ENCODE measurements around the gene SFRP5. TPM values are rescaled to one million over a fixed set of nuclear protein-coding genes. Genes with fewer than 3 reads are reported as not detected.

SFRP5 gene
- total RNA-seq, 2 donors from 2014 or later, result 163 to 226 TPM

DNA sequence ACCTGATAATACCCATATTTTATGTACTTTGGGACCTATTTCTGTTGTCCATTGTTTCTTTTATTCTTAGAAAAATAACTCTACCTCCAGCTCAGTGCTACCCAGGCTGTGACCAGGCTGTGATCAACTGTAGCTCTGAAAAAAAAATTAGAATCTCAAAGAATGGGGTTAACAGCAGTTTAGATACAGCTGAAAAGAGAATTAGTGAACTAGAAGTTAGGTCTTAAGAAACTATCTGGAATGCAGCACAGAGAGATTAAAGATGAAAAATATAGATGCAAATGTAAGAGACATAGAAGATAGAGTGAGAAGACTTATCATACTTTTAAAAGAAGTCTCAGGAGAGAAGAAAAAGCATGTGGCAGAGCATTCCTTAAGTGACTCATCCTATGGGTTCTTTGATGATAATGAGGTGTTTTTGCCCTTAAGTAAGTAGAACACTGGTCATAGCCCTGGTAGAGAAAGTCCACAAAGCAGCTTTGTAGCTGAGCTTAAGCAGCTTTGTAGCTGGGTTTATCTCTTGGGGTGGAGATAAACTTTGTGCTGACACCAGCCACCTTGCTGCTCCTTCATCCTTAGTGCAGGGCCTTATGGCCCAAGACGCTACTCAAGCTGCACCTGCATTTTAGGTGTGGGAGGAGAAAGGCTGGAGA, 27.3 kb upstream of the SFRP5 start:
- Histone ChIP-seq H3K4me1 (peaks cover 7% of the 10 kb centered on the region), H3K9me3 (peaks cover 0 to 8% (median 0%) of the 10 kb centered on the region in 3 donors), H3K4me3 (no peak overlapping the region), H3K27ac (no peak overlapping the region), H3K36me3 (replicated peaks in 1 of 2; ENCODE audit: insufficient read depth in 1 of 2, low read depth in 2 of 2) (no peaks in the 10 kb centered on the region), H3K27me3 (no peaks in the 10 kb centered on the region)
- no peak for TF ChIP-seq POLR2A (IDR thresholded peaks at IDR 0.05)
- TF ChIP-seq, protein P1, sequence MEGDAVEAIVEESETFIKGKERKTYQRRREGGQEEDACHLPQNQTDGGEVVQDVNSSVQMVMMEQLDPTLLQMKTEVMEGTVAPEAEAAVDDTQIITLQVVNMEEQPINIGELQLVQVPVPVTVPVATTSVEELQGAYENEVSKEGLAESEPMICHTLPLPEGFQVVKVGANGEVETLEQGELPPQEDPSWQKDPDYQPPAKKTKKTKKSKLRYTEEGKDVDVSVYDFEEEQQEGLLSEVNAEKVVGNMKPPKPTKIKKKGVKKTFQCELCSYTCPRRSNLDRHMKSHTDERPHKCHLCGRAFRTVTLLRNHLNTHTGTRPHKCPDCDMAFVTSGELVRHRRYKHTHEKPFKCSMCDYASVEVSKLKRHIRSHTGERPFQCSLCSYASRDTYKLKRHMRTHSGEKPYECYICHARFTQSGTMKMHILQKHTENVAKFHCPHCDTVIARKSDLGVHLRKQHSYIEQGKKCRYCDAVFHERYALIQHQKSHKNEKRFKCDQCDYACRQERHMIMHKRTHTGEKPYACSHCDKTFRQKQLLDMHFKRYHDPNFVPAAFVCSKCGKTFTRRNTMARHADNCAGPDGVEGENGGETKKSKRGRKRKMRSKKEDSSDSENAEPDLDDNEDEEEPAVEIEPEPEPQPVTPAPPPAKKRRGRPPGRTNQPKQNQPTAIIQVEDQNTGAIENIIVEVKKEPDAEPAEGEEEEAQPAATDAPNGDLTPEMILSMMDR (IDR thresholded peaks at IDR 0.05), result no peak
- DNase-seq, result no peak
- WGBS, 2 donors, result 100% methylated on average over 1 of the region's 1 CpG
- ATAC-seq, result no peak
- intact Hi-C loops (cut with DNase I), result no loop called here

DNA sequence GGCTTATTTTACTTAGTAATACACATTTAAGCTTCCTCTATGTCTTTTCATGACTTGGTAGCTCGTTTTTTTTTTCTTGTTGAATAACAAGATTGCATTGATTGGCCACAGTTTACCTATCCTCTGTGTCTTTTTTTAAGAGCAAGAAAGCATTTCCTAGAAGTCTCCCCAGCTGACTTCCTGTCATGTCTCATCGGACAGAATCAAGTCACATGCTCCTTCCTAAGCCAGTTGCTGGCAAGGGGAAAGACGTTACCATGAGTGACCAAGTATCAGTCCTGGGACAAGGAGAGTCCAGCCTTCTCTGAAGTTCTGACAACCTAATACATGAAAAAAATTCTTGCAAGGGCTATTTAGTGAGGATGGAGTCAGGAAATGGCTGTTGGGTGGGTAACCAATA, 24.9 kb upstream of the SFRP5 start:
- intact Hi-C loops (cut with DNase I), result no loop called here
- Histone ChIP-seq H3K27me3 (no peaks in the 10 kb centered on the region), H3K4me3 (no peak overlapping the region), H3K27ac (no peak overlapping the region), H3K9me3 (peaks cover 0 to 8% (median 0%) of the 10 kb centered on the region in 3 donors), H3K36me3 (replicated peaks in 1 of 2; ENCODE audit: insufficient read depth in 1 of 2, low read depth in 2 of 2) (no peaks in the 10 kb centered on the region), H3K4me1 (peaks cover 28% of the 10 kb centered on the region)
- TF ChIP-seq, protein P1 (IDR thresholded peaks at IDR 0.05), result no peak
- TF ChIP-seq POLR2A (IDR thresholded peaks at IDR 0.05), result no peak
- no peak for ATAC-seq
- DNase-seq, result no peak
- WGBS, 2 donors, result 35 to 42% methylated on average over 3 of the region's 3 CpGs

DNA sequence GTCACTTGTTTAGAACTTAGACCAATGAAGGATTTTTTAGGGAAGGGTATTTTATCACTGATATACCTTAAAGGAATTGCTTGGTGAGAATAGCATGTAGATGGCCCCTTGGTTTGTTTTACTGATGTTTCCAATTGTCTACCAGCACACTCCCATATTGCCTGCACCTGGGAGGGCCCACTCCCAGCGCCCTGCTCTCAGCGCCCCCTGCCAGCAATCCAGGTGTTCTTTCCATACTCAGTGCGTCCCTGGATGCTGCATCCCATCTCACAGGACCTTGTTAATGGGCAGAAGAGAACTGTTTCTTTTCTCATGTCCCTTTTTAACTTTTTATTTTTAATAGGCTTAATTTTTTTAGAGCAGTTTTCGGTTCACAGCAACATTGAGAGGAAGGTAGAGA, 24.1 kb upstream of the SFRP5 start:
- DNase-seq (peak in 1 of 4 donors; percentile 56), ATAC-seq (no peak)
- TF ChIP-seq, protein P1 (IDR thresholded peaks at IDR 0.05), result peak in 2 of 7 experiments; percentile 10 to 35
- TF ChIP-seq POLR2A (IDR thresholded peaks at IDR 0.05), result no peak
- peaks cover 29% of the 10 kb centered on the region for H3K4me1 ChIP-seq
- H3K27ac ChIP-seq, result no peak overlapping the region
- peaks cover 0 to 8% (median 0%) of the 10 kb centered on the region in 3 donors for H3K9me3 ChIP-seq
- WGBS, 2 donors, result 81 to 84% methylated on average over 4 of the region's 4 CpGs
- intact Hi-C loops (cut with DNase I), result no loop called here
- no peaks in the 10 kb centered on the region for H3K27me3 ChIP-seq
- H3K4me3 ChIP-seq, result no peak overlapping the region
- no peaks in the 10 kb centered on the region for H3K36me3 ChIP-seq (replicated peaks in 1 of 2; ENCODE audit: insufficient read depth in 1 of 2, low read depth in 2 of 2)

DNA sequence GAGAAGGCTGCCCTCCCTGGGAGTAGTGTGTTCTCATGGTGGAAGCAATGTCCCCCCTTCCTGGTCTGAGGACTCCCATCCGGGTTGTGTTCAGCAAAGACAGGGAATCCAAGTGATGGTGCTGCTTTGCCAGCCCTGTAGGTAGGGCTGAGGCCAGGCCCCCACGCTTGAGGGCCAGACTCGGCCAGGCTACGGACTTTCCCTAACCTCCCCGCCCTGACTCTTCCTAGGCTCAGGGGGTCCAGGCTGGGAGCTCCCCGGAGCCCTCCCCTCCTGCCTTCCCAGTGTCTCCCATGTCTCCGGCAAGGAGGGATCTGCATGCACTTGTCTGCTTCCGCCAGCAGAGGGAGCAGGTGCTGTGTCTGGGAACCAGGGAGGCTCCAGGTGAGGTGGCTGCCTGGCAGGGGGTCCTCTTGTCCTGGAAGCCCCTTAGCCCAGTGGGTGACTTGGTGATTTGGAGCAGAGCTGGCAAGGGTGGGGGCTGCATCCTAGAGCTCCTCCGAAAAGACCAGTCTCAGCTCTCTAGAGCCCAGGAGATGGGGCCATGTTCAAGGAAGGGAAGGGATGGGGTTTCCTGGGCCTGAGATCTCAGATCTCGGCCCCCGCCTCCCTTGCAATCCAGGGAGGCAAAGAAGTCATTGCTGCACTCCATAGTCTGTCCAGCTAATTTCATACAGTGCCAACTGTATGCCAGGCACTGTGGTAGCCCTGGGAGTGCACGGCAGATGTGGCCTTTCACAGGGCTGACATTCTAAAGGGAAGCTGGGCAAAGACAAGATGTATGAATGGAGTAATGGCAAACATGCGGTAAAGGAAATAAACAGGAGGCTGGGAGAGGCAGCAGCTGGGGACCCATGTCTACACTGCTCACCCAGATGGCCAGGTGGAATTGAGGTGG, 20.3 kb upstream of the SFRP5 start:
- TF ChIP-seq, protein P1 (IDR thresholded peaks at IDR 0.05), result peak; percentile 78 to 89 (median 83)
- peak in 1 of 3 donors; percentile 33 for TF ChIP-seq POLR2A (IDR thresholded peaks at IDR 0.05)
- Histone ChIP-seq H3K4me3 (no peak overlapping the region), H3K36me3 (replicated peaks in 1 of 2; ENCODE audit: insufficient read depth in 1 of 2, low read depth in 2 of 2) (no peaks in the 10 kb centered on the region), H3K27ac (peak overlapping the region; percentile 86 to 91 (median 88)), H3K4me1 (peaks cover 63% of the 10 kb centered on the region), H3K9me3 (no peaks in the 10 kb centered on the region), H3K27me3 (no peaks in the 10 kb centered on the region)
- peak; percentile 80 to 93 (median 90) for DNase-seq
- intact Hi-C loops (cut with DNase I), result no loop called here
- peak; percentile 49 for ATAC-seq
- 10 to 13% methylated on average over 5 to 13 of the region's 13 CpGs for WGBS, 2 donors

All from body of pancreas (tissue), 4 donors.